Osteoblast (primary cell): ENCODE results near the gene SEMA4B. TPM values are rescaled to one million over a fixed set of nuclear protein-coding genes. Genes with fewer than 3 reads are reported as not detected.

ENCODE experiments used
- DNase-seq: peaks from one replicate; pipeline ENCODE4 v3.0.0; 2011; ENCODE audit warnings: low spot score, mixed read lengths; ENCODE audit not compliant: insufficient read length; ENCODE audit errors: missing footprints
- H2AFZ ChIP-seq: 2 replicates; pipeline ENCODE4 v1.6.0; 2011; ENCODE audit warnings: mild to moderate bottlenecking, low read length
- H3K27ac ChIP-seq: 2 replicates; pipeline ENCODE4 v1.5.1; 2011; ENCODE audit warnings: mild to moderate bottlenecking, low read depth, low read length, moderate library complexity
- H3K27me3 ChIP-seq: 2 replicates; pipeline ENCODE4 v1.6.0; 2012; ENCODE audit warnings: mild to moderate bottlenecking, control low read depth, inconsistent platforms, low read length, moderate library complexity; ENCODE audit not compliant: insufficient read depth
- H3K36me3 ChIP-seq: 2 replicates; pipeline ENCODE4 v1.5.1; 2011; ENCODE audit warnings: mild to moderate bottlenecking, low read length, control low read depth, moderate library complexity; ENCODE audit not compliant: insufficient read depth
- H3K4me1 ChIP-seq: 2 replicates; pipeline ENCODE4 v1.5.1; 2011; ENCODE audit warnings: mild to moderate bottlenecking, low read length, control low read depth, moderate library complexity; ENCODE audit not compliant: insufficient read depth
- H3K4me2 ChIP-seq: 2 replicates; pipeline ENCODE4 v1.6.0; 2011; ENCODE audit warnings: mild to moderate bottlenecking, low read length; ENCODE audit not compliant: insufficient read depth
- H3K4me3 ChIP-seq: fragments of 200-600 bp; sonication (generic); 3 replicates; pipeline ENCODE4 v1.5.1; 2012; ENCODE audit warnings: mild to moderate bottlenecking, low read length, inconsistent platforms; ENCODE audit not compliant: insufficient read depth
- H3K79me2 ChIP-seq: 2 replicates; pipeline ENCODE4 v1.6.0; 2012; ENCODE audit warnings: mild to moderate bottlenecking, low read length, control low read depth, inconsistent platforms; ENCODE audit not compliant: insufficient read depth
- H3K9me3 ChIP-seq: 2 replicates; pipeline ENCODE4 v1.5.1; 2011; ENCODE audit warnings: low read depth, low read length, control low read depth
- H4K20me1 ChIP-seq: 2 replicates; pipeline ENCODE4 v1.6.0; 2012; ENCODE audit warnings: mild to moderate bottlenecking, low read length, control low read depth; ENCODE audit not compliant: insufficient read depth
- total RNA-seq: library from RNA; depleted of rRNA; stranded (reverse); fragments of >200 nt; gene quantifications from 2 replicates; pipeline ENCODE4 v1.2.3, GENCODE V29; 2012
- TF ChIP-seq, protein P1 (sequence below): IDR thresholded peaks from 2 replicates; pipeline ENCODE4 v1.5.1; 2011; ENCODE audit warnings: mild to moderate bottlenecking, low read depth, low read length, moderate library complexity; ENCODE audit errors: extremely low read depth

The SEMA4B gene
- total RNA-seq, 1 donor = 8.7 TPM

DNA sequence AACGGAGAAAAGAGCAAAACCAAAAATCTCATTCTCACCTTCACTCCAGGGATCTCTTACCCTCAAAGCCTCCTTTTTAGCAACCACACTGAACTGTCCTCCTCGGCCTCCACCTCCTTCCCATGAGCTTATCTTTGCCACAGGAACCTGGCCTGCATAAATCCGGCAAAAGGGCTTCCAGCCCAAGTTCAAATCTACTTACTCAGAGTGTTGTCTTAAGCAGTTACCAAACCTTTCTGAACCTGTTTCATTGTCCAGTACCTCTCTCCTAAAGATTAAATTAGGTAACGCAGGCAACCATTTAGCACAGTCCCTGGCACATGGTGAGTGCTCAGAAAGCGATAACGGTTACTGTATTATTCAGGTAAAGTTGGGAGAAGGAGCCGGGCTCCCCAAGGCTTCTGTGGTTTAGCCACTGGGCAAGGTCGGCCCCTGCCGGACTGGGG lies 31.8 kb downstream of the SEMA4B start:
- TF ChIP-seq, protein P1, sequence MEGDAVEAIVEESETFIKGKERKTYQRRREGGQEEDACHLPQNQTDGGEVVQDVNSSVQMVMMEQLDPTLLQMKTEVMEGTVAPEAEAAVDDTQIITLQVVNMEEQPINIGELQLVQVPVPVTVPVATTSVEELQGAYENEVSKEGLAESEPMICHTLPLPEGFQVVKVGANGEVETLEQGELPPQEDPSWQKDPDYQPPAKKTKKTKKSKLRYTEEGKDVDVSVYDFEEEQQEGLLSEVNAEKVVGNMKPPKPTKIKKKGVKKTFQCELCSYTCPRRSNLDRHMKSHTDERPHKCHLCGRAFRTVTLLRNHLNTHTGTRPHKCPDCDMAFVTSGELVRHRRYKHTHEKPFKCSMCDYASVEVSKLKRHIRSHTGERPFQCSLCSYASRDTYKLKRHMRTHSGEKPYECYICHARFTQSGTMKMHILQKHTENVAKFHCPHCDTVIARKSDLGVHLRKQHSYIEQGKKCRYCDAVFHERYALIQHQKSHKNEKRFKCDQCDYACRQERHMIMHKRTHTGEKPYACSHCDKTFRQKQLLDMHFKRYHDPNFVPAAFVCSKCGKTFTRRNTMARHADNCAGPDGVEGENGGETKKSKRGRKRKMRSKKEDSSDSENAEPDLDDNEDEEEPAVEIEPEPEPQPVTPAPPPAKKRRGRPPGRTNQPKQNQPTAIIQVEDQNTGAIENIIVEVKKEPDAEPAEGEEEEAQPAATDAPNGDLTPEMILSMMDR = peak; percentile 45
- Histone ChIP-seq H3K4me1 (peaks cover 18% of the 10 kb centered on the region), H4K20me1 (peaks cover 17% of the 10 kb centered on the region), H2AFZ (peak overlapping the region; percentile 11), H3K79me2 (peaks cover 30% of the 10 kb centered on the region), H3K36me3 (peaks cover 38% of the 10 kb centered on the region), H3K27me3 (no peaks in the 10 kb centered on the region), H3K27ac (peak overlapping the region; percentile 91), H3K4me2 (peak overlapping the region; percentile 89), H3K4me3 (peak overlapping the region; percentile 96), H3K9me3 (no peaks in the 10 kb centered on the region)
- peak; percentile 92 for DNase-seq

DNA sequence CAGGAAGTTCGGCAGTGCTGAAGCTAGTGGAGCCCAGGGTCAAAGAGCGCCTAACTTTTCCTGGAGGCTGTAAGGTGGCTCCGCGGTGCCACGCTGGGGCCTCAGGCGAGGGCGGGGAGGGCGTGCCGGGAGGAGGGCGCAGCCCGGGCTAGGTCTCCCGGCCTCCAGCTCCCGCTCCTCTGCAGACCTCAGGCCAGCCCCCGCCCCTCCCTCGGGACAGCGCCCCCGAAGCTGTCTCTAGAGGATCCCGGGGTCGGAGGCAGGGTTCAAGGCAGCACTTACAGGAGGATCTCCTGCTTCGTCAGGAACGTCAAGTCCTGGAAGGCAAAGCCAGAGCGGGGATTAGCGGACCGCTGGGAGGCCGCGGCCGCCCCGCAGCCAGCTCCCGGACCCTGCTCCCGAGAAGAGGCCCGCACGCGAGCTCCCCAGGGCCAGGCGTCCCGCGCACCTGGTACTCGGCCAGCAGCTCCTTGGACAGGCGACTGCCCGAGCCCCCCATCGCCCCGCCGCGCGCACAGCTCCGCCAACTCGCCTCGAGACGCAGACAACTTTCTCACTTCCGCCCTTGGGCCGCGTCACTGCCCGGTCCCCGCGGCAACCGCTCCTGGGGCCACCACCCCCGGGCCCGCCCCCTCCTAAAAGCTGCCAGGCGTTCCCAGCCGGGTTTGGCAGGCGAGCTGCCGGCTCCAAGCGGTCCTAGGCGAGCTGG lies 32.4 kb downstream of the SEMA4B start, which contains the start of gene CIB1:
CIB1 (minus strand) TSS at position 555 of the 709 bp plus-strand sequence; CDS start at position 499, 56 bp downstream.
- peaks cover 17% of the 10 kb centered on the region for H4K20me1 ChIP-seq
- peaks cover 43% of the 10 kb centered on the region for H3K36me3 ChIP-seq
- H3K4me2 ChIP-seq = peak within 1 kb of the TSS; percentile 99
- H3K27ac ChIP-seq = peak within 1 kb of the TSS; percentile 91
- no peaks in the 10 kb centered on the region for H3K27me3 ChIP-seq
- DNase-seq = peak; percentile 99
- peak within 1 kb of the TSS; percentile 96 for H2AFZ ChIP-seq
- H3K9me3 ChIP-seq = no peaks in the 10 kb centered on the region
- H3K4me1 ChIP-seq = peaks cover 18% of the 10 kb centered on the region
- H3K4me3 ChIP-seq = peak within 1 kb of the TSS; percentile 96
- TF ChIP-seq, protein P1 = no peak
- peaks cover 30% of the 10 kb centered on the region for H3K79me2 ChIP-seq

DNA sequence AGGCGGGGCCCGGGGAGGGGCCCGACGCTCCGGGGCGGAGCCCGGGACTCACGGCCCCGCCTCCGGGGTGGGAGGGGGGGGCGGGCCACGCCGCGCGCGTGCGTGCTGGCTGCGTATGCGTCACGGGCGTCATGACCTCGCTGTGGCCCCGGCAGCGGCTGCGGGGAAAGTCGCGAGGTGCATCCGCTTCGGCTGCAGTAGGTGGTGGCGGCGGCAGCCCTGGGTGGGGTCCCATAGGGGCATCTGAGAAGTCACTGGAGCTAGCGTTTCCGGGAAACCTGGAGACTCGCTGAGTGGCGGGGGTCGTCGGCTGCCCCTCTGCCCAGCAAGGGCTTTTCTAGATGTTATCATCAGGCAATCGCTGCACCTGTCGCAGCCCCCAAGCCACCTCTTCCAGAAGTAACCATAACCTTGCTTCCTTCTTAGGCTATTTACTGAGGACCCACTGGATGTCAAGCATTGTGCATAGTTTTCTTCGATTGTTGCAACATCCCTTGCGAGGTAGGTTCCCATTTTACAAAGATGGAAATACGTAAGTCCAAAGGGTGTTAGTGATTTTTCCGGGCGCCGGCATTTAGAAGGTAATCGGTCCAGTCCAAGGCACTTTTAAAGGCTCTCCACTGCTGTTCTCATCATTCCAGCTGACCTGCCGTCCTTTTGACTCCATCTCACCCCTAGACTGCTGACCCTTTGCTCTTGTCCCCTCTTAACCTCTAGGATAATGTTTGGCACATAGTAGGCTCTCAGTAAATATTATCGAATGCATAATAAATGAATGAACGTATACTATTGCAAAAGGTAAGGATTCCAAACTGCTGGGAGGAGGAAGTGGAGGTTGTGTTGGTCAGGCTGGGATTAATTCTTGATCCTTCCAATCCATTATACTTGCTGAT lies 33.2 kb downstream of the SEMA4B start, which contains the start of gene GDPGP1:
GDPGP1 (plus strand) TSS at position 114 of the 893 bp plus-strand sequence. CDS start 6,700 bp downstream, outside the sequence.
- H3K9me3 ChIP-seq = no peaks in the 10 kb centered on the region
- H3K27ac ChIP-seq = peak within 1 kb of the TSS; percentile 91
- peak within 1 kb of the TSS; percentile 96 for H2AFZ ChIP-seq
- TF ChIP-seq, protein P1 = no peak
- peak; percentile 52 for DNase-seq
- H3K4me2 ChIP-seq = peak within 1 kb of the TSS; percentile 99
- peaks cover 18% of the 10 kb centered on the region for H3K4me1 ChIP-seq
- H4K20me1 ChIP-seq = peaks cover 17% of the 10 kb centered on the region
- peaks cover 30% of the 10 kb centered on the region for H3K79me2 ChIP-seq
- no peaks in the 10 kb centered on the region for H3K27me3 ChIP-seq
- peaks cover 40% of the 10 kb centered on the region for H3K36me3 ChIP-seq
- peak within 1 kb of the TSS; percentile 96 for H3K4me3 ChIP-seq

DNA sequence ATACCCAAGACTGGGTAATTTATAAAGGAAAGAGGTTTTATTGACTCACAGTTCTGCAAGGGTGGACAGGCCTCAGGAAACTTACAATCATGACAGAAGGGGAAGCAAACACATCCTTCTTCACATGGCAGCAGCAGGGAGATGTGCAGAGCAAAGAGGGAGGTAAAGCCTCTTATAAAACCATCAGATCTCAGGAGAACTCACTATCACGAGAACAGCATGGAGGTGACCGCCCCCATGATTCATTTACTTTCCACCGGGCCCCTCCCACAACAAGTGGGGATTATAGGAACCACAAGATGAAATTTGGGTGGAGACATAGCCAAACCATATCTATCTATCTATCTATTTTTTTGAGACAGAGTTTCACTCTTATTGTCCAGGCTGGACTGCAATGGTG lies 38.2 kb downstream of the SEMA4B start:
- Histone ChIP-seq H3K79me2 (no peaks in the 10 kb centered on the region), H3K9me3 (no peaks in the 10 kb centered on the region), H3K4me3 (no peak overlapping the region), H3K4me2 (no peak overlapping the region), H3K36me3 (peaks cover 15% of the 10 kb centered on the region), H2AFZ (no peak overlapping the region), H3K27me3 (no peaks in the 10 kb centered on the region), H3K4me1 (peaks cover 6% of the 10 kb centered on the region), H4K20me1 (no peaks in the 10 kb centered on the region), H3K27ac (no peak overlapping the region)
- TF ChIP-seq, protein P1 = no peak
- DNase-seq = no peak
